Loucy (cell line): ENCODE results near the gene BLNK.

Experiments used
- CTCF ChIP-seq: fragments of 200-600 bp; sonication (generic); conservative IDR thresholded peaks from 2 replicates; pipeline ENCODE4 v1.5.1; 2014; ENCODE audit warnings: mild to moderate bottlenecking, antibody characterized with exemption, low read length
- EZH2phosphoT487 ChIP-seq: fragments of 200-600 bp; IDR thresholded peaks from 2 replicates; pipeline ENCODE4 v1.6.1; 2018; ENCODE audit warnings: antibody characterized with exemption, mild to moderate bottlenecking, moderate library complexity, borderline replicate concordance

- TF ChIP-seq CTCF (no peak), EZH2phosphoT487 (no peak)
These were observed 12.0 kb upstream of the BLNK start for GRCh38 chr10:96283351-96283750.
